Measurements from ENCODE around the gene HELZ2.

DNA sequence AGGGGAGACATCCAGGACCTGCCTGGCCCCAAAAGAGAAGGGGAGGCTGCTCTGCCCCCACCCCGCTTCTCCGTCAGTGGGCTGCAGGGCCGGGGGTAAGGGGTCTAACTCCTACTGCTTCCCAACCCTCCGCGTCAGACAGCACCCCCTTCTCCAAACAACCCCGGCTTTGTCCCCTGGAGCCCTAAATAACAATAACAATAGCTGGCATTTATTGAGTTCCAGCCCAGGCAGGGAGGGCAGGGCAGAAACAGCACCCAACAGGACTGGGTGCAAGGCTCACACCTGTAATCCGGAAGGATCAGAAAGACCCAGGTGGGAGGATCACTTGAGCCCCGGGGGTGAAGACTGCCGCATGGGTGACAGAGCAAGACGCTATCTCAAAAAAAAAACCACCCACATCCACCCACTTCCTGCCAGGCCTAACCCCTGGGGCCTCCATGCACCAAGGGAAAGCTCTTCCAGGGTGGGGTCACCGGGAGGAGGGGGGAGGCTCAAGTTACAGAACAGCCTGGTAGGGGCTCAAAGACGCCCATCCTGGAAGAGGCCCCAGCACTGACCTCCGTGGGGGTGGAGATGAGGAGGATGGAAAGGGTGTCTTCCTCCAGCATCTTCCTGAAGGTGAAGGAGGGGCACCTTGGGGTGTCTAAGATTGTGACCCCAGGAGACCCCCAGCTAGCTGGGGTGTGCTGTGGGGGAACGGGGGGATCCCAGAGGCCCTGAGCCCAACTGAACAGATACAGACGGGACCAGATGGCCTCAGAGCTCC lies 21.4 kb downstream of the HELZ2 start:
- TF ChIP-seq, protein P1, sequence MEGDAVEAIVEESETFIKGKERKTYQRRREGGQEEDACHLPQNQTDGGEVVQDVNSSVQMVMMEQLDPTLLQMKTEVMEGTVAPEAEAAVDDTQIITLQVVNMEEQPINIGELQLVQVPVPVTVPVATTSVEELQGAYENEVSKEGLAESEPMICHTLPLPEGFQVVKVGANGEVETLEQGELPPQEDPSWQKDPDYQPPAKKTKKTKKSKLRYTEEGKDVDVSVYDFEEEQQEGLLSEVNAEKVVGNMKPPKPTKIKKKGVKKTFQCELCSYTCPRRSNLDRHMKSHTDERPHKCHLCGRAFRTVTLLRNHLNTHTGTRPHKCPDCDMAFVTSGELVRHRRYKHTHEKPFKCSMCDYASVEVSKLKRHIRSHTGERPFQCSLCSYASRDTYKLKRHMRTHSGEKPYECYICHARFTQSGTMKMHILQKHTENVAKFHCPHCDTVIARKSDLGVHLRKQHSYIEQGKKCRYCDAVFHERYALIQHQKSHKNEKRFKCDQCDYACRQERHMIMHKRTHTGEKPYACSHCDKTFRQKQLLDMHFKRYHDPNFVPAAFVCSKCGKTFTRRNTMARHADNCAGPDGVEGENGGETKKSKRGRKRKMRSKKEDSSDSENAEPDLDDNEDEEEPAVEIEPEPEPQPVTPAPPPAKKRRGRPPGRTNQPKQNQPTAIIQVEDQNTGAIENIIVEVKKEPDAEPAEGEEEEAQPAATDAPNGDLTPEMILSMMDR (IDR thresholded peaks at IDR 0.05) = no peak
- no peak for TF ChIP-seq POLR2A (IDR thresholded peaks at IDR 0.05)
